HG03354 (cell line): Measurements from ENCODE around the gene DGKB.

Experiments used
- ATAC-seq: cut with Tn5 transposase; IDR thresholded peaks from one replicate; pipeline ENCODE4 v1.9.1; 2021; ENCODE audit warnings: mild to moderate bottlenecking; ENCODE audit not compliant: unreplicated experiment, poor library complexity, severe bottlenecking

DGKB gene

GRCh38 chr7:14698239-14698638 lies 204.3 kb downstream of the DGKB start:
- peak; percentile 44 for ATAC-seq

GRCh38 chr7:14697684-14698083 lies 204.9 kb downstream of the DGKB start:
- no peak for ATAC-seq

- ATAC-seq: peak; percentile 55
Observed at GRCh38 chr7:14691597-14692203, 210.9 kb downstream of the DGKB start.

- peak; percentile 78 for ATAC-seq
Observed at GRCh38 chr7:14691034-14691433, 211.5 kb downstream of the DGKB start.

- no peak for ATAC-seq
Observed at GRCh38 chr7:14690486-14690885, 212.1 kb downstream of the DGKB start.

GRCh38 chr7:14690075-14690474 lies 212.5 kb downstream of the DGKB start:
- no peak for ATAC-seq

GRCh38 chr7:14688208-14688607 lies 214.3 kb downstream of the DGKB start:
- ATAC-seq: no peak

GRCh38 chr7:14687777-14688176 lies 214.8 kb downstream of the DGKB start:
- no peak for ATAC-seq

GRCh38 chr7:14687241-14687640 lies 215.3 kb downstream of the DGKB start:
- ATAC-seq: no peak

- no peak for ATAC-seq
Observed at GRCh38 chr7:14685167-14685566, 217.4 kb downstream of the DGKB start.

GRCh38 chr7:14682910-14683465 lies 219.6 kb downstream of the DGKB start:
- no peak for ATAC-seq

GRCh38 chr7:14676896-14677295 lies 225.7 kb downstream of the DGKB start:
- no peak for ATAC-seq

- ATAC-seq: no peak
Observed at GRCh38 chr7:14673202-14673601, 229.3 kb downstream of the DGKB start.

- no peak for ATAC-seq
Observed at GRCh38 chr7:14666913-14667312, 235.6 kb downstream of the DGKB start.

GRCh38 chr7:14666304-14666703 lies 236.2 kb downstream of the DGKB start:
- ATAC-seq: no peak

- no peak for ATAC-seq
Observed at GRCh38 chr7:14639801-14640200, 262.8 kb downstream of the DGKB start.

GRCh38 chr7:14639329-14639728 lies 263.2 kb downstream of the DGKB start:
- no peak for ATAC-seq

- no peak for ATAC-seq
Observed at GRCh38 chr7:14637968-14638367, 264.6 kb downstream of the DGKB start.

- ATAC-seq: no peak
Observed at GRCh38 chr7:14635955-14636354, 266.6 kb downstream of the DGKB start.

- peak; percentile 65 for ATAC-seq
Observed at GRCh38 chr7:14630048-14630447, 272.5 kb downstream of the DGKB start.

GRCh38 chr7:14628516-14628915 lies 274.0 kb downstream of the DGKB start:
- no peak for ATAC-seq

GRCh38 chr7:14626076-14626475 lies 276.5 kb downstream of the DGKB start:
- ATAC-seq: no peak
